Adipose tissue (tissue), 3 donors: Measurements from ENCODE around the gene HBD. TPM values are rescaled to one million over a fixed set of nuclear protein-coding genes. Genes with fewer than 3 reads are reported as not detected.

ENCODE experiments used
- H3K27ac ChIP-seq: one replicate; pipeline ENCODE4 v1.5.1; 2013; ENCODE audit warnings: low read depth, low read length
- WGBS, 3 donors: extraction: QIAGEN DNeasy Blood & Tissue Kit; methylation state at CpG; one replicate each; pipeline ENCODE4 v1.1.7; 2013; 5-methylcytosine and 5-hydroxymethylcytosine counted together
- polyA plus RNA-seq, 3 donors: library from polyadenylated mRNA; stranded (reverse); fragments of 200-250 nt; gene quantifications; one replicate each; pipeline ENCODE4 v1.2.3, GENCODE V29; 2013
- donor health status: healthy with polysubstance abuse.
- donor health status: Bipolar disorder and iron deficiency.
- donor health status: healthy.

The HBD gene
- polyA plus RNA-seq, 3 donors, result 0.30 TPM; not detected in 2

GRCh38 chr11:5210376-5210885 is 23.9 kb downstream of the HBD start:
- no peak overlapping the region for H3K27ac ChIP-seq

GRCh38 chr11:5204787-5205186 is 29.5 kb downstream of the HBD start:
- WGBS, 3 donors, result 13 to 31% (median 29%) methylated on average over 1 of the region's 1 CpG

More at GRCh38 chr11:5210376-5210885, 23.9 kb downstream of the HBD start:
- 45 to 67% (median 62%) methylated on average over 7 of the region's 7 CpGs for WGBS, 3 donors

DNA sequence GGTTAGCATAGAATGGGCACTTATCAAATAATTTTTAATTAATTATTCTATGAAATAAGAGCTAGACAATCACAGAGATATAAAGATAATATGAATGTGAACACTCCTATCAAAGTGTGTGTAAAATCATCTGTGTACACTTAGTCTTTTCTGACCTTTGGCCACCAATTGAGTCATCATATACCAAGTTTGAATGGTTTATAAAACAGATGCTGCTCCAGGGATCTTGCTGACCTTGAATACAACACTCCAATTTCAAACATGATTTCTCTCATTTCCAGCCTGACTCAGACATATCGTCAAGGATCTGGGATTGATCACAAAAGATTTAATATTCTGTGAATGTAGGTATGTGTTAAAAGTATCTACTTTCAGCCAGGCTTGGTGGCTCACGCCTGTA is 30.9 kb downstream of the HBD start:
- 49 to 81% (median 76%) methylated on average over 2 of the region's 2 CpGs for WGBS, 3 donors
- H3K27ac ChIP-seq, result no peak overlapping the region

More at GRCh38 chr11:5204787-5205186, 29.5 kb downstream of the HBD start:
- H3K27ac ChIP-seq, result no peak overlapping the region

- no peak within 1 kb of the TSS for H3K27ac ChIP-seq
- 41 to 71% (median 63%) methylated on average over 1 of the region's 1 CpG for WGBS, 3 donors
Observed at GRCh38 chr11:5200582-5200981, 33.7 kb downstream of the HBD start, which contains the start of gene OR51V1. OR51V1 (minus strand) TSS chr11:5200682; CDS start chr11:5200682, 0 bp downstream.

DNA sequence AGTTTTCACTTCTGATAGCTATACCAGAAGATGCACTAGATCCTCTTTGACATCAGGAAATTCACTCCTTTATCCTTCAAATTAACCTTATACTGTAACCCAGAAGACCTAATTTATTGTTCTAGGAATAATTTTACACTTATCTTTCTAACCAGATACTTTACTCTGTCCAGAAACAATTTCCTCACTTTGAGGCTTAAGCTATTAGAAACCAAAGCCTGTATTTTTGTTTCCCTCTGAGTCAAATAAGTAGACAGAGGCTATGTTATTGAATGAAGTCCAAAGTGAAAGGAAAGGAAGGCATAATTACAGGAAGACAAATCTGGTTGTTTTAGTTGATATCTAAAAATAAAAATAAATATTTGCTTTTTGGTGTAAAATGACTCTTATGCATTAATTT is 36.0 kb downstream of the HBD start:
- H3K27ac ChIP-seq, result no peak overlapping the region

- no peak overlapping the region for H3K27ac ChIP-seq
- WGBS, 3 donors, result 50 to 71% (median 59%) methylated on average over 3 of the region's 3 CpGs
Observed at GRCh38 chr11:5197536-5197935, 36.7 kb downstream of the HBD start.

- no peak overlapping the region for H3K27ac ChIP-seq
- WGBS, 3 donors, result 58 to 69% (median 61%) methylated on average over 3 of the region's 3 CpGs
Observed at GRCh38 chr11:5196731-5197130, 37.6 kb downstream of the HBD start.

GRCh38 chr11:5196067-5196466 is 38.2 kb downstream of the HBD start:
- WGBS, 3 donors, result 61 to 74% (median 65%) methylated on average over 5 of the region's 5 CpGs
- no peak overlapping the region for H3K27ac ChIP-seq

DNA sequence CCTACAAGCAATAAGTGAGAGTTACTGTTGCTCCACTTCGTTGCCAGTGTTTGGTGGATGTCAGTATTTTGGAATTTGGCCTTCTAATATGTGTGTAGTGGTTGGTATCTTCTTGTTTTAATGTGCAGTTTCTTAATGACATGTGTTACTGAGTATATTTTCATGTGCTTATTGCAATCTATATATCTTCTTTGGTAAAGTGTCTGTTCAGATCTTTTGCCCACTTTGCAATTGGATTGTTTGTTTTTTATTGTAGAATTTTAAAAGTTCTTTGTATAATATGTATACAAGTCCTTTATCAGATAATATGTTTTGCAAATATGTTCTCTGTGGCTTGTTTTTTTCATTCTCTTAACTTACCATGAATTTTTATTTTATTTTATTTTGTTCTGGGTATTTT is 41.5 kb downstream of the HBD start:
- WGBS, 3 donors, result 0 to 23% (median 15%) methylated on average over 1 of the region's 1 CpG
- H3K27ac ChIP-seq, result no peak overlapping the region

GRCh38 chr11:5188201-5188600 is 46.1 kb downstream of the HBD start:
- no peak overlapping the region for H3K27ac ChIP-seq

More at GRCh38 chr11:5188201-5188600, 46.1 kb downstream of the HBD start:
- WGBS, 3 donors, result 70 to 86% (median 76%) methylated on average over 2 of the region's 2 CpGs

Other genes with a start within 250 kb of the HBD start
- gene OR51L1, start 239.6 kb downstream of the HBD start, polyA plus RNA-seq, result not detected
- not detected for gene OR52J3, start 188.0 kb downstream of the HBD start, polyA plus RNA-seq
- not detected for gene OR52E2, start 174.9 kb downstream of the HBD start, polyA plus RNA-seq
- gene OR52E1, start 164.9 kb downstream of the HBD start, polyA plus RNA-seq, result not detected
- gene OR52A5, start 96.1 kb downstream of the HBD start, polyA plus RNA-seq, result not detected
- gene OR52A1, start 79.7 kb downstream of the HBD start, polyA plus RNA-seq, result not detected
- gene OR51V1, start 33.8 kb downstream of the HBD start, polyA plus RNA-seq, result not detected
- gene HBB, start 7.4 kb downstream of the HBD start, polyA plus RNA-seq, result 100 to 1,000 TPM in 1 of 3 donors, 10 to 100 TPM in 2; 12.9 to 541 (median 41.6) TPM
- not detected for gene HBG1, start 15.4 kb upstream of the HBD start, polyA plus RNA-seq
- gene HBG2, start 20.3 kb upstream of the HBD start, polyA plus RNA-seq, result not detected
- gene HBE1, start 35.5 kb upstream of the HBD start, polyA plus RNA-seq, result under 1 TPM in 2 of 3 donors, not detected in 1; 0.10 to 0.14 TPM
- gene OR51B4, start 67.5 kb upstream of the HBD start, polyA plus RNA-seq, result not detected
- gene OR51B2, start 89.8 kb upstream of the HBD start, polyA plus RNA-seq, result not detected
- gene OR51B5, start 109.0 kb upstream of the HBD start, polyA plus RNA-seq, result not detected
- not detected for gene OR51B6, start 117.0 kb upstream of the HBD start, polyA plus RNA-seq
- not detected for gene OR51M1, start 149.3 kb upstream of the HBD start, polyA plus RNA-seq
- not detected for gene OR51Q1, start 187.6 kb upstream of the HBD start, polyA plus RNA-seq
- gene OR51I1, start 207.0 kb upstream of the HBD start, polyA plus RNA-seq, result not detected
- gene OR51I2, start 214.8 kb upstream of the HBD start, polyA plus RNA-seq, result not detected